Placental pericyte (primary cell): Measurements from ENCODE around the gene KREMEN2. TPM values are rescaled to one million over a fixed set of nuclear protein-coding genes. Genes with fewer than 3 reads are reported as not detected.

Experiments used
- small RNA-seq: library from RNA; depleted of rRNA; stranded (forward); fragments of <200 nt; gene quantifications from one replicate; pipeline ENCODE3, GENCODE V24; 2012; ENCODE audit warnings: low replicate concordance
- total RNA-seq: library from RNA; depleted of rRNA; stranded (reverse); fragments of >200 nt; gene quantifications from 2 replicates; pipeline ENCODE4 v1.2.3, GENCODE V29; 2012

KREMEN2 gene
- total RNA-seq: not detected in 2 replicates

GRCh38 chr16:2963723-2964474 lies at the start of gene KREMEN2:
Gene KREMEN2, plus strand, starts transcription at chr16:2964275. Its CDS starts 246 bp downstream, at chr16:2964521.

GRCh38 chr16:2968738-2969544 lies 4.9 kb downstream of the KREMEN2 start, which contains the start of gene PAQR4:
Gene PAQR4, plus strand, starts transcription at chr16:2969348. Its CDS starts 327 bp downstream, at chr16:2969675.

GRCh38 chr16:2980227-2981176 lies 16.4 kb downstream of the KREMEN2 start, which contains the start of gene PKMYT1:
Gene PKMYT1, minus strand, starts transcription at chr16:2980446. Its CDS starts 789 bp downstream, at chr16:2979657.

GRCh38 chr16:3012828-3013420 lies 48.8 kb downstream of the KREMEN2 start, which contains the start of gene CLDN9:
Gene CLDN9, plus strand, starts transcription at chr16:3012923. Its CDS starts 440 bp downstream, at chr16:3013363.

Small RNAs within 50 kb of the gene (small RNA-seq; reads per million reads assigned to genes)
- gene LINC00514: 0.13 reads per million

Other genes with a start within 250 kb of the KREMEN2 start
- 0.57 and 0.66 TPM in 2 replicates for gene PRSS27, start 244.1 kb upstream of the KREMEN2 start, total RNA-seq
- 87.8 and 95.4 TPM in 2 replicates for gene SRRM2, start 211.6 kb upstream of the KREMEN2 start, total RNA-seq
- gene ELOB, start 187.0 kb upstream of the KREMEN2 start, total RNA-seq: 154 and 313 TPM in 2 replicates
- gene PRSS33, start 176.7 kb upstream of the KREMEN2 start, total RNA-seq: not detected in 2 replicates
- gene PRSS41, start 165.8 kb upstream of the KREMEN2 start, total RNA-seq: not detected in 2 replicates
- gene PRSS21, start 147.0 kb upstream of the KREMEN2 start, total RNA-seq: not detected in 2 replicates
- gene ZG16B, start 134.0 kb upstream of the KREMEN2 start, total RNA-seq: 0.29 TPM in 1 of 2 replicates, not detected in the other
- gene PRSS22, start 106.1 kb upstream of the KREMEN2 start, total RNA-seq: 2.7 TPM in 1 of 2 replicates, not detected in the other
- gene FLYWCH2, start 81.1 kb upstream of the KREMEN2 start, total RNA-seq: 53.0 and 83.3 TPM in 2 replicates
- 42.2 and 55.8 TPM in 2 replicates for gene FLYWCH1, start 52.3 kb upstream of the KREMEN2 start, total RNA-seq
- gene PAQR4, start 5.1 kb downstream of the KREMEN2 start, total RNA-seq: 1.1 and 12.2 TPM in 2 replicates
- 0.22 and 27.1 TPM in 2 replicates for gene PKMYT1, start 16.2 kb downstream of the KREMEN2 start, total RNA-seq
- gene CLDN9, start 48.6 kb downstream of the KREMEN2 start, total RNA-seq: not detected in 2 replicates
- 0.14 and 0.22 TPM in 2 replicates for gene CLDN6, start 53.9 kb downstream of the KREMEN2 start, total RNA-seq
- gene TNFRSF12A, start 56.1 kb downstream of the KREMEN2 start, total RNA-seq: 216 and 619 TPM in 2 replicates
- gene HCFC1R1, start 59.7 kb downstream of the KREMEN2 start, total RNA-seq: 11.6 and 21.7 TPM in 2 replicates
- gene THOC6, start 59.8 kb downstream of the KREMEN2 start, total RNA-seq: 32.2 and 40.7 TPM in 2 replicates
- gene BICDL2, start 72.7 kb downstream of the KREMEN2 start, total RNA-seq: under 0.01 TPM in 1 of 2 replicates, not detected in the other
- not detected in 2 replicates for gene MMP25, start 82.3 kb downstream of the KREMEN2 start, total RNA-seq
- 3.7 and 21.7 TPM in 2 replicates for gene IL32, start 101.4 kb downstream of the KREMEN2 start, total RNA-seq
- not detected in 2 replicates for gene ZSCAN10, start 135.0 kb downstream of the KREMEN2 start, total RNA-seq
- 17.9 and 20.0 TPM in 2 replicates for gene ZNF205, start 148.3 kb downstream of the KREMEN2 start, total RNA-seq
- 8.3 and 11.4 TPM in 2 replicates for gene ZNF213, start 170.8 kb downstream of the KREMEN2 start, total RNA-seq
- gene OR1F1, start 223.9 kb downstream of the KREMEN2 start, total RNA-seq: not detected in 2 replicates